Mucosa of stomach (tissue), 1 donor: ENCODE results near the gene RNF157.

Source experiments
- H3K27me3 ChIP-seq: one replicate; pipeline ENCODE4 v1.7.0; 2013; ENCODE audit warnings: mild to moderate bottlenecking, low read length; ENCODE audit not compliant: control insufficient read depth, insufficient read depth
- H3K36me3 ChIP-seq: one replicate; pipeline ENCODE4 v1.7.0; 2013; ENCODE audit warnings: low read length; ENCODE audit not compliant: control insufficient read depth, insufficient read depth
- H3K4me1 ChIP-seq: one replicate; pipeline ENCODE4 v1.7.0; 2013; ENCODE audit warnings: mild to moderate bottlenecking, low read length; ENCODE audit not compliant: control insufficient read depth, insufficient read depth
- H3K4me3 ChIP-seq: one replicate; pipeline ENCODE4 v1.7.0; 2013; ENCODE audit warnings: low read length
- H3K9ac ChIP-seq: one replicate; pipeline ENCODE4 v1.7.0; 2013; ENCODE audit warnings: mild to moderate bottlenecking, low read length, moderate library complexity
- H3K9me3 ChIP-seq: one replicate; pipeline ENCODE4 v1.7.0; 2013; ENCODE audit warnings: mild to moderate bottlenecking, low read length, moderate library complexity; ENCODE audit not compliant: control insufficient read depth
- donor health status: Pancreatic carcinoma.

Gene RNF157

DNA sequence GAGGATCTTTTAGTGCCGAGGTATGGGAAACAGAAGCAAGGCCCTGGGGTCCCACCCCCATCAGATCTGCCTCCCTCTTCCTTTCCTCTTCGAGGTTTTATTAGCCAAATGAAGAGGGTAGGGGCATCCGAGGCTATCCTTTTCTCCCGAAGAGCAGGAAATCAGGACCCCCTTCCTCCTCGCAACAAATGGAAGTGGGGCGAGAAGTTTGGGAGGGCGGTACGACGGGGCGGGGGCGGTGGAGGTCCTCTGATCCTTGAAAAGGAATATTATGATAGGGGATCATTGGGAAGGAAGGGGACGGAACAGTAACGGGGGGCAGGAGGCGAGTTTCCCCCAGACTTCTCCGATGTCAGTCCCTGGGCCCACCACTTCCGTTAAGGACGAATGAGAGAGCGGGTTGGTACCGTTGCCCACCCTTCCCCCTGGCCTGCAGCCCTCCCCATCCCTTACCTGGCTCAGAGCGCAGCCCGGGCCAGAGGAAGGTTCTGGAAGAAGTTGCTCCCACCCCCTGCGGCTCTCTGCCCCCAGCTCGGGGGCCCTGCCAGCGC, 99.6 kb downstream of the RNF157 start:
- H3K4me3 ChIP-seq = peak overlapping the region; percentile 1
- H3K9ac ChIP-seq = no peak overlapping the region
- no peaks in the 10 kb centered on the region for H3K9me3 ChIP-seq
- peaks cover 51% of the 10 kb centered on the region for H3K27me3 ChIP-seq
- H3K36me3 ChIP-seq = no peaks in the 10 kb centered on the region
- peaks cover 14% of the 10 kb centered on the region for H3K4me1 ChIP-seq

DNA sequence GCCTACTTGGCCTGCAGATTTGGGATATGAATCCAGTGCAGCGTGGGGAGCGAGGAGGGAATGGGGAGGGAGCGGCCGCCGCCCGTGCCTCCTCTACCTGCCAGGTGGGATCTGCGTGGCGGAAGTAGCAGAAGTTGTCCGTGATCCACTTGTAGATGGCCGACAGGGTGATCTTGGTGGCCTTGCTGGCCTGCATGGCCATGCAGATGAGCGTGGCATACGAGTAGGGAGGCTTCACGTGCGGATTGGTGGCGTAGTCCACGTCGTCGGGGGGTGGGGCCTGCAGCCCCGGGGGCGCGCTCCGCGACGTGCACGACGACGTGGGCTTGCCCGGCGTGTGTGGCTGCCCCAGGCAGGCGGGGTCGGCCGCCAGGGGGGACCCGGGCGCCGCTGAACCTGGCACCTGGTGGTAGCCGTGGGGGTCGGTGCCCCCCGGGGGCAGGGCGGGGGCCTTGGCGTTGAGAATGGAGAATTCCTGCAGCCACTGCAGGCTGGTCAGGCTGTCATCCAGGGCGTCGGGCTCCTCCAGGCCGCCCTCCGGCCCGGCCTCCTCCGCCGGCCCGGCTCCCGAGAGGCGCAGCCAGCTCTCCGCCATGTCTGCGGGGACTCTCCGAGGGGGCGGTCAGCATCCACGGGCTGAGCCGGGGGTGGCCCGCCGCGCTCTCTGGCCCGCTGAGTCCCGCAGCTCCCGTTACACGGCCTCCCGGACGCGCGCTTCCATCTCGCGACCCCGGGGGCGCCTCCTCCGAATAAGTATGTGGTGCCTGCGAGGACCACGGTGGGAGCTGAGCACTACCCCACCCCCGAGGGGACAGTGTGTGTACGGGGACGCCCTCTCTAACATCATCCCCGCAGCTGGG, 100.3 kb downstream of the RNF157 start:
- H3K9ac ChIP-seq = peak overlapping the region; percentile 18

DNA sequence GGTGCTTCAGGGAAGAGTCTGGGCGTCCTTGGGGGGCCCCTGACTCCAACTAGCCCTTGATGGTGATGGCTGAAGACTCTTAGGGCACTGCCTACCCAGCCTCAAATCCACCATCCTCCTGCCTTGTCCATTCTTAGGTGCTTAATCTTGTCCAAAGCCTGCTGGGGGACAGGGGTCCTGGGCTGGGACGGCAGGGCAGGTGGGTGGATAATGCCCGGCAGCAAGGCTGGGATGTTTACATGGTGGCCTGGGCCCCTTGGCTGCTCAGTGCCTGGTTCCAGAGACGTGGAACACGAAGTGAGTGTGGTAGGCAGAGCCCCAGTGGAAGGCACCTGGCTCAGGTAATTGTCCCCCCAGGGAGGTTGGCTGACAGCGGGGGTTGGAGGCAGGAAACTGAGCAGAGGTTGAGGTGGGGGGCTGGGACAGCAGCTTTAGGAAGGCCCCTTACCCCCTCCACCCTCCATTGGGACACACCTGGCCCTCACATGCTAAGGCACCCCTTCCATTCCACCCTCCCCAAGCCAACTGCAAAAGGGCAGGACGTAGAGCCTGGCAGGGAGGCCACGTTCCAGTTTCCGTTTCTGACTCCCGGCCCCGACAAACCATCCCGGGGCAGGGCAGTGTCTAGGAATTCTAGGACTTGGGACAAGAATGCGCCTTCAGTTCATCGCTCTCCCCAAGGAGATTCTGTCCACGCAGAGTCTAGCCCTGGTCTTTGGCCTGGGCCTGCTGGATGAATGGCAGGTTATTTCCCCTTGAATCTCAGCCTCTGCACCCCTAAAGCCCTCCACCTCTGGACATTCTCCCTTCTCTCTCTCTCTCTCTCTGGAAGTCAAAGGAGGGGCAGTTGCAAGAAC, 101.2 kb downstream of the RNF157 start:
- Histone ChIP-seq H3K4me3 (no peak overlapping the region), H3K27me3 (peaks cover 55% of the 10 kb centered on the region), H3K36me3 (no peaks in the 10 kb centered on the region), H3K9me3 (no peaks in the 10 kb centered on the region), H3K4me1 (peaks cover 14% of the 10 kb centered on the region), H3K9ac (peak overlapping the region; percentile 18)

More for the DNA sequence above, 100.3 kb downstream of the RNF157 start:
- H3K27me3 ChIP-seq = peaks cover 53% of the 10 kb centered on the region
- no peaks in the 10 kb centered on the region for H3K36me3 ChIP-seq
- H3K9me3 ChIP-seq = no peaks in the 10 kb centered on the region
- no peak overlapping the region for H3K4me3 ChIP-seq
- H3K4me1 ChIP-seq = peaks cover 14% of the 10 kb centered on the region

DNA sequence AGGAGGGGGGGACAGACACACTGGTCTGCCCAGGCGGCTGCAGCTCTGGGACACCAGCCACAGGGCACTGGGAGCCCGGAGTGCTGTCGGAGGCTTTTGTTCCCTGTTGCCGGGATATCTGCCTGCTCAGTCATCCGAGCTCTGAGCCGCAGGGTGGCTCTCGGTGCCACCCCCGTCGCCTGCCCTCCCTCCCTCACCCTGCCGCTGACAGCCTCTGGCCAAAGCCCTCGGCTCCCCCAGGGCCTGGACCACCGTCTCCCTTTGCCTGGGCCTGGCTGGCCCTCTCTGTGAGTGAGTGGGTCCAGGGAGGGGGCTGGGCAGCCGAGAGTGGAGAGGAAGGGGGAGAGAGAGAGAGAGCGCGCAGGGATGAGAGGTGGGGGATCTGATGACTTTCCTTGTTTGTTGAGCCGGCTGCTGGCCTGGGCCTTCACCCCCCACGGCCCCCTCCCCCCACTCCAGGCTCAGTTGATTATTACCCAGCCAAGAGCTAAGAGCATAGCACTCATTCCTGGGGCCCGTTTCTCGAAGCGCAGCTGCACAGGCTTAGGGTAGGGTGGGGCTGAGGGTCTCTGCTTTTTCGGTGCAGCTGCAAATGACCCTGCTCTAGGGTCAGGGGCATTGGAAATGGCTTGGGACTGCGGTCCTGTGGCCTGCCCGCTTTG, 101.9 kb downstream of the RNF157 start:
- H3K27me3 ChIP-seq = peaks cover 55% of the 10 kb centered on the region

DNA sequence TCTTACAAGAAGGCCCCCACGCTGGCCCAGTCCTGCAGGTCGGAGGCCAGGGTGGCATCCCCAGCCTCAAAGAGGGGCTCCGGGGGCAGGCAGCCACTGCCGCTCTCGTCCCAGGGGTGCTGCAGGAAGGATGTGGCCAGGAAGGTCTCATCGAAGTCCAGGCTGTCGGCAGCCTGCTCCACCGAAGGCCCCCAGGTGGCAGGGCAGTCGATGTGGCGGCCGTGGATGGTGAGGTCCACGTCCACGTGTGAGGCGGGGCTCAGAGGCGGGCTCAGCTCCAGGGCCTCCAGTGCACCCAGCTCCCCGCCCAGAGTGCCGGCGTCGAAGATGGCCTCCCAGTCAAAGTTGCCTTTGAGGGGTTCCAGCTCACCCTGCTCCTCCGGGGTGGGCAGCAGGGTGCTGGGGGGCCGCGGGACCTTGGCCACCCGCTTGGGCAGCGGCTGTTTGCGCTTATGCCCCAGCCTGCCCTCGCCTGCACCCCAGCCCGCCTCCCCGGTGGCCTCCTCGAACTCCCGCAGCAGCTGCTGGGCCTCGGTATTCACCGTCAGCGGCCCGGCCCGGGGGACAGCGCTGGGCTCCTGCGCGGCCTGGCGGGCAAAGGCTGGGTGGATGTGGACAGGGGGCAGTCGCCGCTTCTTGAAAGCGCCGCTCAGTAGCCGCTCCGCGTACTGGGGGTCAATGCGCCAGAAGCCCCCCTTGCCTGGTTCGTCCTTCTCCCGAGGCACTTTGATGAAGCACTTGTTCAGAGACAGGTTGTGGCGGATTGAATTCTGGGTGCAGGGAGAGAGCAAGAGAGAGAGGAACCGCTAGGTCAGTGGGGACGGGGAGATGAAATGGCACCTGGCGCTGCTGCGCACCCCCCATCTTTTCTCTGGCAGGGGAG, 102.7 kb downstream of the RNF157 start:
- Histone ChIP-seq H3K9ac (no peak overlapping the region), H3K36me3 (no peaks in the 10 kb centered on the region), H3K9me3 (no peaks in the 10 kb centered on the region), H3K4me3 (no peak overlapping the region), H3K4me1 (peaks cover 20% of the 10 kb centered on the region), H3K27me3 (peaks cover 55% of the 10 kb centered on the region)

More for the DNA sequence above, 101.9 kb downstream of the RNF157 start:
- Histone ChIP-seq H3K36me3 (no peaks in the 10 kb centered on the region), H3K4me1 (peaks cover 14% of the 10 kb centered on the region), H3K9ac (no peak overlapping the region), H3K4me3 (no peak overlapping the region), H3K9me3 (no peaks in the 10 kb centered on the region)

DNA sequence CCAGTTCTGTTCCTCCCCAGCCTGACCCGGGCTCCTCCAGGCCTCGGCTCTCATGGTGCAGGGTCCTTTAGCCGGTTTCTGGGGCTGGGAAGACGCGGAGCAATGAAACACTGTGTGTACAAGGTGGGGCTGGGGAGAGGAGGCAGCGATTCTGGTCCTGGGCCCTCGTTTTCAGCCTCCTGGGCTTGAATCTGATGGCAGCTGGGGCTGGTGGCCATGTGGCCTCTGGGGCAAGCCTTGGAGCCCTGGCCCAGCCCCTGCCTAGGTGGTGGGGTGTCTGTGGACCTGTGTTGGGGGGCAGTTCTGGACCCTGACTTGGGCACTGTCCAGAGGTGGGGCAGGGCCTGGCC, 103.3 kb downstream of the RNF157 start:
- Histone ChIP-seq H3K4me1 (peaks cover 21% of the 10 kb centered on the region), H3K9me3 (no peaks in the 10 kb centered on the region), H3K27me3 (peaks cover 55% of the 10 kb centered on the region), H3K36me3 (no peaks in the 10 kb centered on the region), H3K4me3 (no peak overlapping the region), H3K9ac (no peak overlapping the region)

DNA sequence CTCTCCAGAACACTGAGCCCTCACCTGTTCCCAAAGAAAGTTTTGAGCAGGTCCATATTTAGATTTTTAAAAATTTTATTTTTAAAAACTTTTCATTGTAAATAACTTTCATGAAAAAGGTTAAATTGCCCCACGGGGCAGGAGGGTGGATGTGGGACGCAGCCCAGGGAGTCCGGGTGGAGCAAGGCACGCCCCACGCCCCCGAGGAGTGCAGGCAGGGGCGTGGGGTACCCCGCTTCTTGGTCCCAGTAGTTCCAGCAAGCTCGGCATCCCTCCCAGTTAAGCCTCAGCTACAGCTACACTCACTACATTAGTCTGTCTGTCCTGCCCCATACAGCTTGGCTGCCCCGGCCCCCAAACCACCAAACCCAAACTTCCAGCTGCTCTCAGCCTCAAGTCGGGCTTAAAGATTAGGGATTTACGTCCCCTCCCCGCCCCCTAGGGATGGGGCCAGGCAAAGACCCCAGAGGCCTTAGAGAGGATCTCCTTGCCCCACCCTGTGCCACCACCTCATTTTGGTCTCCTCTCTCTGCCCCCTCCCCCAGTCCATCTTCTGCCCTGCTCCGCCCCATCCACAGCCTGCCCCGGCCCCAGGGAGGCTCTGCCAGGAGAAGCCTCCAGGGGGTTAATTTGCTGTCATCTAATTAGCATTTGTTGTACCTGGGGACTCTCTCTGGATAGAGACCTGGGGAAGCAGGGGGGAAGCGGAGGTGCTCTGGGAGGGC, 103.9 kb downstream of the RNF157 start:
- H3K4me3 ChIP-seq = no peak overlapping the region
- H3K36me3 ChIP-seq = no peaks in the 10 kb centered on the region
- no peak overlapping the region for H3K9ac ChIP-seq
- H3K9me3 ChIP-seq = no peaks in the 10 kb centered on the region
- peaks cover 50% of the 10 kb centered on the region for H3K27me3 ChIP-seq
- peaks cover 17% of the 10 kb centered on the region for H3K4me1 ChIP-seq

DNA sequence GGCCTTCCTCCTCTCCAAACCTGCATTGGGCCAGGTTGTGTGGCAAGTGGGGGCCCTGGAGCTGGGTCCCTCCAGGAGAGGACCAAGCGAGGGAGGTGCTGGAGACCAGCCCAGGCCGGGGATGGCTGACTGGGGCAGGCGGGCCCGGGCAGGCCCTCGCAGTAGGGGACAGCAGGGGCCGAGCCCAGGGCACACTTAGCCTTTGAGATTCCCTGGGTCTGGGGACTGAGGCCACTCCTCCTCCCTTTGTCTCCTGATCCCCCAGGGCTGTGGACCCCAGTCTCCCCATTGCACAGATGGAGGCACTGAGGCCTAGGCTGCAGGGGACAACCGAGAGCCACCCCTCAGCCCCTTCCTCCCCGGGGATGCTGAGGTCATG, 104.5 kb downstream of the RNF157 start:
- no peaks in the 10 kb centered on the region for H3K36me3 ChIP-seq
- no peaks in the 10 kb centered on the region for H3K9me3 ChIP-seq
- peaks cover 12% of the 10 kb centered on the region for H3K4me1 ChIP-seq
- H3K9ac ChIP-seq = no peak overlapping the region
- no peak overlapping the region for H3K4me3 ChIP-seq
- peaks cover 45% of the 10 kb centered on the region for H3K27me3 ChIP-seq

DNA sequence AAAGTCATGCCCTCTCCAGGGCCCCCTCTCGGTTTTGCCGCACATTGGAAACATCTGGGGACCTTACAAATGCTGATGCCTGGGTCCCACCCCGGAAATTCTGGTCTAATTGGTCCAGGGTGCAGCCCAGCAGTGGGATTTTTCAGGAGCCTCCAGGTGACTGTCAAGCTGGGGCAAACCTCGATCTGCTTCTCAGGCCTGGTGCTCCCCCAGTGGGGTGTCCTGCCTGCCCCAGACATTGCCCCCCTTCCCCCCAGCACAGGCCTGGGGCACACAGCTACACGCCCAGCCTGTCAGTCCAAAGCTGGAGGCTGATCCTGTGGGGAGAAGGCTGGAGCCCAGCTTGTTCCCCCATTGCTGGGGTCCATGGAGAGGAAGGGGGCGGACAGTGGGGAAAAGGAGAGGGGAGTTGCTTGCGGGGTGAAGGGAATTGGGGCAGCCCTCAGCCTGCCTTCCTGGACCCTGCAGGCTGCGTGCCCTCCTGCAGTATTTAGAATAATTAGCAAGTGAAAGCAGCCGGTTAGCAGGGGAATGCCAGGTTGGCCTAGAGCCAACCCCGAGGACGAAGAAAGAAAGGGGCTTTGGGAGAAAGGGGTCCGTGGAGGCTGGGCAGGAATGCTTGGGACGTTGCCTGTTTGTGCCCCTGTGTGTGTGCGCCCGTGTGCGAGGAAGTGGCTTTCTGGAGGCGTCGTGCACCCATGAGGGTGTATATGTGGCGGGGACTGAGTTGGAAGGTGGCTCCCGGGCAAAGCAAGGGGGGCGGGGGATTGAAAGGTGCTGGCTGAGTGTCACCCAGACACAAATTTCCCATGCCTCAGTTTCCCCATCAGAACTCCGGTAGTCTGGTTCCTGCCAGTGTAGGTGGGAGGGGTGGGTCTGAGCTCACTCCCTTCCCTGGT, 105.1 kb downstream of the RNF157 start:
- Histone ChIP-seq H3K4me3 (no peak overlapping the region), H3K4me1 (peaks cover 7% of the 10 kb centered on the region)

More for the DNA sequence above, 105.1 kb downstream of the RNF157 start:
- H3K36me3 ChIP-seq = no peaks in the 10 kb centered on the region
- H3K9me3 ChIP-seq = no peaks in the 10 kb centered on the region
- H3K9ac ChIP-seq = no peak overlapping the region
- H3K27me3 ChIP-seq = peaks cover 39% of the 10 kb centered on the region
